ENCODE data around the gene SERPINA6. TPM values are rescaled to one million over a fixed set of nuclear protein-coding genes. Genes with fewer than 3 reads are reported as not detected.

SERPINA6 gene
- polyA plus RNA-seq, 1 donor (not counting 4 experiments of a cell fraction or from before 2014, with no cell fraction given) = not detected

- DNase-seq (ENCODE audit: low read depth, low spot score) (no peak), FAIRE-seq (no peak)
- Histone ChIP-seq H3K4me2 (ENCODE audit: control insufficient read depth, extremely low read depth, insufficient read depth, low read depth, low read length) (peak overlapping the region; percentile 51), H4K20me1 (ENCODE audit: control insufficient read depth, extremely low read depth, insufficient read depth, low read length) (no peaks in the 10 kb centered on the region), H3K9me1 (ENCODE audit: control insufficient read depth, extremely low read depth, insufficient read depth, low read length) (no peaks in the 10 kb centered on the region), H3K36me3 (ENCODE audit: control insufficient read depth in 2 of 2, extremely low read depth in 1 of 2, insufficient read depth in 2 of 2, low read length in 2 of 2) (no peaks in the 10 kb centered on the region), H3K4me3 (ENCODE audit: control insufficient read depth in 2 of 3, extremely low read depth in 1 of 3, insufficient read depth in 2 of 3, low read depth in 1 of 3, low read length in 3 of 3) (peak overlapping the region in 1 of 3 experiments; percentile 11), H3K4me1 (ENCODE audit: control insufficient read depth, extremely low read depth, insufficient read depth, low read length) (peaks cover 29% of the 10 kb centered on the region), H3K9ac (ENCODE audit: control insufficient read depth, extremely low read depth, insufficient read depth, low read length) (no peak overlapping the region), H2AFZ (ENCODE audit: control insufficient read depth, low read length) (no peak overlapping the region), H3K27ac (ENCODE audit: control insufficient read depth, insufficient read depth, low read length) (peak overlapping the region; percentile 56), H3K79me2 (ENCODE audit: control insufficient read depth, insufficient read depth, low read length) (no peaks in the 10 kb centered on the region), H3K27me3 (ENCODE audit: control insufficient read depth, extremely low read depth, insufficient read depth, low read length) (peaks cover 4% of the 10 kb centered on the region), H3K9me3 (ENCODE audit: control insufficient read depth, low read depth, low read length) (no peaks in the 10 kb centered on the region)
- dilution Hi-C loops (cut with MboI; ENCODE audit: extremely low pct_ligation_motif_present, low sequenced_read_pairs) = no loop called here
- TF ChIP-seq CTCF (optimal IDR thresholded peaks at IDR 0.05 in 1 of 3, IDR thresholded peaks at IDR 0.05 in 1 of 3, conservative IDR thresholded peaks at IDR 0.05 in 1 of 3; ENCODE audit: extremely low read depth in 1 of 3, insufficient read depth in 2 of 3, low read length in 3 of 3) = no peak
Observed at GRCh38 chr14:94341656-94342333, 18.7 kb upstream of the SERPINA6 start.

- Histone ChIP-seq H3K79me2 (ENCODE audit: control insufficient read depth, insufficient read depth, low read length) (no peaks in the 10 kb centered on the region), H4K20me1 (ENCODE audit: control insufficient read depth, extremely low read depth, insufficient read depth, low read length) (no peaks in the 10 kb centered on the region), H3K27ac (ENCODE audit: control insufficient read depth, insufficient read depth, low read length) (no peak overlapping the region), H3K4me1 (ENCODE audit: control insufficient read depth, extremely low read depth, insufficient read depth, low read length) (peaks cover 26% of the 10 kb centered on the region), H3K9me1 (ENCODE audit: control insufficient read depth, extremely low read depth, insufficient read depth, low read length) (no peaks in the 10 kb centered on the region), H3K9me3 (ENCODE audit: control insufficient read depth, low read depth, low read length) (no peaks in the 10 kb centered on the region), H3K4me3 (ENCODE audit: control insufficient read depth in 2 of 3, extremely low read depth in 1 of 3, insufficient read depth in 2 of 3, low read depth in 1 of 3, low read length in 3 of 3) (no peak overlapping the region), H3K9ac (ENCODE audit: control insufficient read depth, extremely low read depth, insufficient read depth, low read length) (no peak overlapping the region), H3K4me2 (ENCODE audit: control insufficient read depth, extremely low read depth, insufficient read depth, low read depth, low read length) (no peak overlapping the region), H3K36me3 (ENCODE audit: control insufficient read depth in 2 of 2, extremely low read depth in 1 of 2, insufficient read depth in 2 of 2, low read length in 2 of 2) (no peaks in the 10 kb centered on the region), H3K27me3 (ENCODE audit: control insufficient read depth, extremely low read depth, insufficient read depth, low read length) (no peaks in the 10 kb centered on the region), H2AFZ (ENCODE audit: control insufficient read depth, low read length) (no peak overlapping the region)
- DNase-seq (ENCODE audit: low read depth, low spot score) = no peak
- FAIRE-seq = no peak
- TF ChIP-seq CTCF (optimal IDR thresholded peaks at IDR 0.05 in 1 of 3, IDR thresholded peaks at IDR 0.05 in 1 of 3, conservative IDR thresholded peaks at IDR 0.05 in 1 of 3; ENCODE audit: extremely low read depth in 1 of 3, insufficient read depth in 2 of 3, low read length in 3 of 3) = no peak
- TF ChIP-seq EZH2 (IDR thresholded peaks at IDR 0.05; ENCODE audit: low read length) = no peak
- dilution Hi-C loops (cut with MboI; ENCODE audit: extremely low pct_ligation_motif_present, low sequenced_read_pairs) = no loop called here
Observed at GRCh38 chr14:94340533-94340932, 17.4 kb upstream of the SERPINA6 start.
